ENCODE results near the gene ALKBH3. TPM values are rescaled to one million over a fixed set of nuclear protein-coding genes. Genes with fewer than 3 reads are reported as not detected.

ALKBH3 gene
- total and polyA plus RNA-seq, 4 experiments from 2014 or later: 34.1 to 49.8 (median 38.0) TPM

DNA sequence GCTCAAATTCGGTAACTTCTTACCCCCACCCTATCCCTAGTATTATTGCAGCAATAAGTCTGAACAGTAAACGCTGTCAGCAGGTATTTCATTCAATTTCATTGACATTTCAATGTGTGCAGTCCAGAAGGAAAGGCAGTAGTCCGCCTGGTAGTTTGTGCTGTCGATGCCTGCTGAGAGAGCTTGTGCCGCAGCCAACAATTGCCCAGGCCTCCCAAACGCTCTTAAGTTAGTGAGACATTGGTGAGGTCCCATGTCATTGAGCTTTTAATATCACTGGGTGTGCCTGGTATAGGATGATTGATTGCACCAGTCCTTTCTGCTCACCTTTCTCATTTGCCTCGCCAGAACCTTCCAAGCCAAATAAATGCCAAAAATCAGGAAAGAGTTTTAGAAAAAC, 28.1 kb downstream of the ALKBH3 start:
- Histone ChIP-seq H3K27me3 (ENCODE audit: insufficient read depth, low read length) (no peaks in the 10 kb centered on the region), H3K9me3 (ENCODE audit: control insufficient read depth in 1 of 2, low read length in 2 of 2) (no peaks in the 10 kb centered on the region), H3K27ac (ENCODE audit: low read depth, low read length) (no peak overlapping the region), H3K36me3 (ENCODE audit: insufficient read depth, low read length) (peaks cover 18% of the 10 kb centered on the region), H3K4me3 (ENCODE audit: low read length in 2 of 2) (no peak overlapping the region), H3K4me1 (ENCODE audit: insufficient read depth, low read length) (no peaks in the 10 kb centered on the region)
- intact Hi-C loops (cut with micrococcal nuclease): no loop called here
- Mint-ChIP-seq H3K9me3 (no peaks in the 10 kb centered on the region), H3K27me3 (no peaks in the 10 kb centered on the region), H3K4me1 (peaks cover 0 to 17% (median 11%) of the 10 kb centered on the region in 4 donors), H3K36me3 (peaks cover 76 to 85% of the 10 kb centered on the region in 2 donors), H3K27ac (peak overlapping the region in 1 of 7 donors; percentile 42), H3K4me3 (no peak overlapping the region)
- DNase-seq: no peak
- ChIA-PET POLR2A (ENCODE audit: partially characterized antibody) (no interaction called here), CTCF (ENCODE audit: partially characterized antibody) (interaction anchor here (0.5 to 0.8 kb wide), 2 partner anchors 9 to 11 kb away, joined by 3 read pairs; no protein-coding TSS in a partner anchor)

DNA sequence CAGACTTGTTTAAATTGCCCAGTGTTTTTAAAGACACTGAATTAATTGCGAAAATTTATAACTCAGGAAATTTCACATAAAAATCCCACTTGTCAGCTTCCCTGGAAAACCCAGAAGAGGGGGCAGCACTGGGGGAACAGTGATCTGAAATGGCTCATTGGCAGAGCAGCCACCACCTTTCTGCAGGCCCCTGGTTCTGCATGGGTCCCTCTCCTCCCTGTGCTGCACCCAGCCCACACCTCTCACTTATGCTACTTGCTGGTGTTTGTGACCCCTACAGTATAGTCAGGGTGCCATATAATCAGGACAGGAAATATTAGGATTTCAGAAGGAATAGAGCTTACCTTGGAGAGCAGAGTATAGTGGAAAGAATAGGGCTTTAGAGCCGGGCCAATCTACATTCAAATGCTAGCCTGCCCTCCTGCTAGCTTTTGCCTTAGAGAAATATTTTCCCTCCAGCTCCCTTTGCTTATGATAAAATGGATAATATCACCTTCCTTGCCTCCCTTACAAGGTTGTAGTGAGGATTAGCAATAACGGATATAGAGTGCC, 33.3 kb downstream of the ALKBH3 start:
- Histone ChIP-seq H3K4me1 (ENCODE audit: insufficient read depth, low read length) (no peaks in the 10 kb centered on the region), H3K36me3 (ENCODE audit: insufficient read depth, low read length) (peaks cover 30% of the 10 kb centered on the region), H3K9me3 (ENCODE audit: control insufficient read depth in 1 of 2, low read length in 2 of 2) (no peaks in the 10 kb centered on the region), H3K4me3 (ENCODE audit: low read length in 2 of 2) (no peak overlapping the region), H3K27ac (ENCODE audit: low read depth, low read length) (no peak overlapping the region), H3K27me3 (ENCODE audit: insufficient read depth, low read length) (no peaks in the 10 kb centered on the region)
- Mint-ChIP-seq H3K4me1 (peaks cover 0 to 2% (median under 1%) of the 10 kb centered on the region in 4 donors), H3K27ac (no peak overlapping the region), H3K36me3 (peaks cover 72 to 80% of the 10 kb centered on the region in 2 donors), H3K4me3 (no peak overlapping the region), H3K9me3 (no peaks in the 10 kb centered on the region), H3K27me3 (no peaks in the 10 kb centered on the region)
- DNase-seq: no peak
- CTCF ChIA-PET (ENCODE audit: partially characterized antibody): interaction anchor here (0.8 kb wide), 1 partner anchor 31 kb away, joined by 3 read pairs; no protein-coding TSS in a partner anchor
- POLR2A ChIA-PET (ENCODE audit: partially characterized antibody): no interaction called here
- intact Hi-C loops (cut with micrococcal nuclease): no loop called here

DNA sequence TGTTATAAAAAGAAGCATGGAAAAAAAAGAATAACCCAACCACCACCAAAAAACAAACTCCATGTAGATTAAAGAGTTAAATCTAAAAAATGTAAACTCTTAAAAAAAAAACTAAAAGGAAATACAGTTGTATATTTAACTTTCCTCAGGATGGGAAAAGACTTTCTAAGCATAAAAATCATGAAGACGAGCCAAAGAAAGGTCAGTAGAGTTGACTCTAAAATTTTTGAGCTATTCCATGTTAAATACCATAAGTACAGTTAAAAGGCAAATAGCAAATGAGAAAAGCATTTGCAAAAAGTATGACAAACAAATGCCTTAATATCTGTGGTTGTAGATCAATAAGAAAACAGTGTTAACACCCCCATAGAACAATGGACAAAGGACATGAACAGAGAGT, 33.8 kb downstream of the ALKBH3 start:
- Mint-ChIP-seq H3K4me3 (no peak overlapping the region), H3K9me3 (no peaks in the 10 kb centered on the region), H3K4me1 (peaks cover 0 to 2% (median under 1%) of the 10 kb centered on the region in 4 donors), H3K36me3 (peaks cover 70 to 79% of the 10 kb centered on the region in 2 donors), H3K27ac (no peak overlapping the region), H3K27me3 (no peaks in the 10 kb centered on the region)
- intact Hi-C loops (cut with micrococcal nuclease): no loop called here
- Histone ChIP-seq H3K27me3 (ENCODE audit: insufficient read depth, low read length) (no peaks in the 10 kb centered on the region), H3K27ac (ENCODE audit: low read depth, low read length) (no peak overlapping the region), H3K4me3 (ENCODE audit: low read length in 2 of 2) (no peak overlapping the region), H3K4me1 (ENCODE audit: insufficient read depth, low read length) (no peaks in the 10 kb centered on the region), H3K36me3 (ENCODE audit: insufficient read depth, low read length) (peaks cover 31% of the 10 kb centered on the region), H3K9me3 (ENCODE audit: control insufficient read depth in 1 of 2, low read length in 2 of 2) (no peaks in the 10 kb centered on the region)
- ChIA-PET POLR2A (ENCODE audit: partially characterized antibody) (no interaction called here), CTCF (ENCODE audit: partially characterized antibody) (interaction anchor here (0.8 kb wide), 1 partner anchor 31 kb away, joined by 3 read pairs; no protein-coding TSS in a partner anchor)
- DNase-seq: no peak

DNA sequence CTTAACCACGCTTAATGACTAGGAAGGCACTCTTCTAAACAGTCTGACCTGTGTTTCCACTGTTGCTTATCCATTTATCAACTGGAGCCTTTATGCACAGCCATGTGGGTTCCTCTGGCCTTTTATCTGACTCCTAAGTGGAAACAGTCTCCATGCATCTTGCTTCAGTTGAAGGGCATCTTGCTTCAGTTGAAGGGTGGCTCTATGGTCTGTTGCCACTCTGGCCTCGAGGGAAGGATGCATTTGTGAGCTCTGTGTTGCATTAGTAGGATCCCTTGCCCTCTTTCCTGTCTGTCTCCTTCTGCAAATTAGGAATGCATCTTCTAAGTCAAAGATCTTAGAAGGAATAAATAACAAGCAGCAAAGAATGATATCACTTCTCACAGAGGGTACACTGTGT, 36.0 kb downstream of the ALKBH3 start:
- Histone ChIP-seq H3K27ac (ENCODE audit: low read depth, low read length) (no peak overlapping the region), H3K4me3 (ENCODE audit: low read length in 2 of 2) (no peak overlapping the region), H3K36me3 (ENCODE audit: insufficient read depth, low read length) (peaks cover 34% of the 10 kb centered on the region), H3K27me3 (ENCODE audit: insufficient read depth, low read length) (no peaks in the 10 kb centered on the region), H3K4me1 (ENCODE audit: insufficient read depth, low read length) (no peaks in the 10 kb centered on the region), H3K9me3 (ENCODE audit: control insufficient read depth in 1 of 2, low read length in 2 of 2) (no peaks in the 10 kb centered on the region)
- no peaks in the 10 kb centered on the region for H3K9me3 Mint-ChIP-seq
- peaks cover 68 to 77% of the 10 kb centered on the region in 2 donors for H3K36me3 Mint-ChIP-seq
- no peaks in the 10 kb centered on the region for H3K27me3 Mint-ChIP-seq
- ChIA-PET CTCF (ENCODE audit: partially characterized antibody) (no interaction called here), POLR2A (ENCODE audit: partially characterized antibody) (no interaction called here)
- H3K4me1 Mint-ChIP-seq: peaks cover 0 to 1% (median 0%) of the 10 kb centered on the region in 4 donors
- no peak overlapping the region for H3K27ac Mint-ChIP-seq
- no peak for DNase-seq
- intact Hi-C loops (cut with micrococcal nuclease): no loop called here
- H3K4me3 Mint-ChIP-seq: no peak overlapping the region

DNA sequence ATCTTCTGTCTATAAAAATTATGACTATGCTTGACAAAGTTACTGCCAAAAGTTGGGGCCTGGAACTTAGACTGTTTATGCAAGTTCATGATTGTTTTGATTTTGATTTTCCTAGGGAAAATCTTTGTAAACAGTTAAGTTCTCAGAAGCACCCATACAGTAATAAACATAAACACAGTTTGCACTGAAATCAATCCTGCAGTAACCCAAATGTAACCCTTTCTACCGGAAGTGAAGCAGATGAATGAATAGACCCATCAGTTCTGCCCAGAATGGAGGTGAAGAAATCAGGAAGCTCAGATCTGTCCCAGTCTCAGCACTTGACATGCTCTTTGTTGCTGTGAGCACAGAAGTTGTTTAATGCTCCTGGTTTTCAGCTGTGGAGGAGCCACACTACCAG, 37.2 kb downstream of the ALKBH3 start:
- no peak for DNase-seq
- no peaks in the 10 kb centered on the region for H3K9me3 ChIP-seq (ENCODE audit: control insufficient read depth in 1 of 2, low read length in 2 of 2)
- H3K27ac Mint-ChIP-seq: peak overlapping the region in 1 of 7 donors; percentile 8
- H3K36me3 Mint-ChIP-seq: peaks cover 68 to 82% of the 10 kb centered on the region in 2 donors
- intact Hi-C loops (cut with micrococcal nuclease): no loop called here
- no peaks in the 10 kb centered on the region for H3K27me3 Mint-ChIP-seq
- H3K4me3 Mint-ChIP-seq: no peak overlapping the region
- CTCF ChIA-PET (ENCODE audit: partially characterized antibody): no interaction called here
- no peaks in the 10 kb centered on the region for H3K4me1 ChIP-seq (ENCODE audit: insufficient read depth, low read length)
- peaks cover 34% of the 10 kb centered on the region for H3K36me3 ChIP-seq (ENCODE audit: insufficient read depth, low read length)
- no peak overlapping the region for H3K27ac ChIP-seq (ENCODE audit: low read depth, low read length)
- no peaks in the 10 kb centered on the region for H3K9me3 Mint-ChIP-seq
- no peak overlapping the region for H3K4me3 ChIP-seq (ENCODE audit: low read length in 2 of 2)
- POLR2A ChIA-PET (ENCODE audit: partially characterized antibody): no interaction called here
- H3K4me1 Mint-ChIP-seq: peaks cover 0 to 6% (median 1%) of the 10 kb centered on the region in 4 donors
- H3K27me3 ChIP-seq (ENCODE audit: insufficient read depth, low read length): no peaks in the 10 kb centered on the region

DNA sequence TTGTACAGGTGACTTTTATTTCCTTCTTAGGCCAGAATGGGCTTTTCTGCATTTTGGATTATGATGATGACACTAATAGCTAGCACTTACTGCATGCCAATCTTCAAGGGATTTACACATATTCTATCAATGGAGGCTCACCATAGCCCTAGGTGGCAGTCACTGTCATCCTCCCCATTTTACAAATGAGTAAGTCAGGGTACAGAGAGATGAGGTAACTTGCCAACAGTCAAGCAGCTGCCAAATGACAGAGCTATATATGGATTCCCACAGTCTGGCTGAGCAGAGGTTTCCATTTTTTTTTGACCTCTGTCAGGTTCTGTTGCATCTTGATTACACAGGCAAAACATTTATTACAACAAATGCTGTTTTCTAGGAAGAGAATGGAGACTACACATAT, 38.0 kb downstream of the ALKBH3 start:
- Mint-ChIP-seq H3K27ac (peak overlapping the region in 2 of 7 donors; percentile 47 to 77), H3K27me3 (no peaks in the 10 kb centered on the region), H3K9me3 (no peaks in the 10 kb centered on the region), H3K4me3 (no peak overlapping the region), H3K36me3 (peaks cover 63 to 81% of the 10 kb centered on the region in 2 donors), H3K4me1 (peaks cover 0 to 6% (median 1%) of the 10 kb centered on the region in 4 donors)
- intact Hi-C loops (cut with micrococcal nuclease): no loop called here
- CTCF ChIA-PET (ENCODE audit: partially characterized antibody): interaction anchor here (1.3 kb wide), 1 partner anchor 10 kb away, joined by 3 read pairs; no protein-coding TSS in a partner anchor
- DNase-seq: no peak
- Histone ChIP-seq H3K27ac (ENCODE audit: low read depth, low read length) (no peak overlapping the region), H3K4me3 (ENCODE audit: low read length in 2 of 2) (no peak overlapping the region), H3K27me3 (ENCODE audit: insufficient read depth, low read length) (no peaks in the 10 kb centered on the region), H3K9me3 (ENCODE audit: control insufficient read depth in 1 of 2, low read length in 2 of 2) (no peaks in the 10 kb centered on the region), H3K36me3 (ENCODE audit: insufficient read depth, low read length) (peaks cover 34% of the 10 kb centered on the region), H3K4me1 (ENCODE audit: insufficient read depth, low read length) (no peaks in the 10 kb centered on the region)
- POLR2A ChIA-PET (ENCODE audit: partially characterized antibody): no interaction called here

DNA sequence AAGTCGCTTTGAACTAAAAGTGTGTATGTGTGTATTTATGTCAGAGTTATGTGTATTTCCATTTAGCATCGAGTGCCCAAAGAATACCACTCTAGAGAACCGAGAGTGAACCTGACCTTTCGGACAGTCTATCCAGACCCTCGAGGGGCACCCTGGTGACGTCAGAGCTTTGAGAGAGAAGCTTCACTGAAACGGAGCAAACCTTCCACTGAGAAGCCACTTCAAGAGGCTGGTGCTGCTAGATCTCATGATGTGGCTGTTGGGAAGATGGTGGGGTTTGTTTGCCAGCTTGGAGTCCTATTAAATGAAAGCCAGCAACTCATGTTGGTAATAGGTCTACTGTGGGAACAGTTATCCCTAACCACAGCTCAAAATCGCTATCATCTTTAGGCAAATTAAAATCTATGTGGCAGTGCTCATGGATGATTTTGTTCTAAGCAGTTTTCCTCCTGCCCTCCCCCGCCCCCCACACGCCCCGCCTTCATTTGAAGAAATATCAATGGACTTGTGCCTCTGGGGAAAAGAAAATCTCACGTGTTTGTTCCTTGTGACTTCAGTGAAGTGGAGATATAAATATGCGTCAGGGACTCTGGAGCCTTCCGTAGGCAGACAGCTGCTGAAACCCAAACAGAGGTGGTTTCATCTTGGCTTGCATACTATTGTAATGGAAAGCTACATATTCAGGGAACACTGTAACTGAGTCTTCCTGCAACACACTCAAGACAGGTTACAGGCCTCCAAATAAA, 39.4 kb downstream of the ALKBH3 start:
- H3K36me3 ChIP-seq (ENCODE audit: insufficient read depth, low read length): peaks cover 34% of the 10 kb centered on the region
- intact Hi-C loops (cut with micrococcal nuclease): no loop called here

More for the DNA sequence above, 39.4 kb downstream of the ALKBH3 start:
- Mint-ChIP-seq H3K36me3 (peaks cover 53 to 72% of the 10 kb centered on the region in 2 donors), H3K4me1 (peaks cover 0 to 6% (median 1%) of the 10 kb centered on the region in 4 donors), H3K9me3 (no peaks in the 10 kb centered on the region), H3K4me3 (no peak overlapping the region), H3K27me3 (no peaks in the 10 kb centered on the region), H3K27ac (peak overlapping the region in 1 of 7 donors; percentile 8)
- CTCF ChIA-PET (ENCODE audit: partially characterized antibody): interaction anchor here (1.3 kb wide), 2 partner anchors 11 to 17 kb away, joined by 3 to 4 read pairs; no protein-coding TSS in a partner anchor
- Histone ChIP-seq H3K4me1 (ENCODE audit: insufficient read depth, low read length) (no peaks in the 10 kb centered on the region), H3K9me3 (ENCODE audit: control insufficient read depth in 1 of 2, low read length in 2 of 2) (no peaks in the 10 kb centered on the region), H3K27me3 (ENCODE audit: insufficient read depth, low read length) (no peaks in the 10 kb centered on the region), H3K4me3 (ENCODE audit: low read length in 2 of 2) (no peak overlapping the region), H3K27ac (ENCODE audit: low read depth, low read length) (no peak overlapping the region)
- DNase-seq: no peak
- POLR2A ChIA-PET (ENCODE audit: partially characterized antibody): no interaction called here
